MG63 (cell line): ENCODE results near the gene DAPK2. TPM values are rescaled to one million over a fixed set of nuclear protein-coding genes. Genes with fewer than 3 reads are reported as not detected.

Experiments
- DNase-seq: peaks from one replicate; pipeline ENCODE4 v3.0.0-alpha.2; 2020
- H3K27me3 ChIP-seq: fragments of 250-450 bp; sonication (Bioruptor Pico); 2 replicates; pipeline ENCODE4 v1.5.1; 2020; ENCODE audit warnings: mild to moderate bottlenecking, moderate library complexity
- H3K36me3 ChIP-seq: fragments of 250-450 bp; sonication (Bioruptor Pico); 2 replicates; pipeline ENCODE4 v1.5.1; 2020; ENCODE audit warnings: mild to moderate bottlenecking, moderate library complexity
- H3K4me3 ChIP-seq: fragments of 250-450 bp; sonication (Bioruptor Pico); 2 replicates; pipeline ENCODE4 v1.5.1; 2020; ENCODE audit warnings: mild to moderate bottlenecking, moderate library complexity
- H3K9me3 ChIP-seq: fragments of 250-450 bp; sonication (Bioruptor Pico); 2 replicates; pipeline ENCODE4 v1.5.1; 2020; ENCODE audit warnings: mild to moderate bottlenecking, moderate library complexity
- total RNA-seq: library from RNA; depleted of rRNA; stranded (reverse); fragments of >200 nt; shearing (Covaris generic); gene quantifications from 2 replicates; pipeline ENCODE4 v1.2.3, GENCODE V29; 2014; ENCODE audit warnings: low replicate concordance

Gene DAPK2
- total RNA-seq, 1 experiment from 2014 or later: 3.5 TPM

DNA sequence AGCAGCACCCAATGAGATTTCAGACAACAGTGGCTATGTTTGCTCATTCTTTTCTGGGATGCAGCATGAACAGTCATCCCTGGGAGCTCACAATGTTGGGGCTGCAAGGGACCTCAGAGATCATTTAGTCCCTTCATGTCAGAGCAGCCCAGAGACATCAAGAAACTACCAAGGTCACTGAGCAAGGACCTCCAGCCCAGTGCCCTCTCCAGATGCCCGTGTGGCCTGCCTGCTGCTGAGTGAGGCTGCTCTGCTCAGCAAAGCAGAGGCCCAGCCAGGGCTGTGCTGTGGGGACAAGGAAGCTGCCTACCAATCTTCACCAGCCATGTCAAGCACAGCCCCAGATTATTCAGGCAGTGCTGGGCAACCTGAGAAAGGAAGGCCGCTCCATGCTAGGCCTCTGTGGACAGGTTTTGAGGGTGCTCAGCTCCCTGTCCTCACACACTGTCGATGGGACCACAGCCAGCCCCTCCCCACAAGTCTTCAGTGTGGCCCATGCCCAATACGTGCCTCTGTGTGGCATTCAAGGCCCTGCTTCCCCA is 99.7 kb downstream of the DAPK2 start:
- Histone ChIP-seq H3K36me3 (no peaks in the 10 kb centered on the region), H3K9me3 (no peaks in the 10 kb centered on the region), H3K4me3 (no peak overlapping the region), H3K27me3 (no peaks in the 10 kb centered on the region)
- DNase-seq: no peak

DNA sequence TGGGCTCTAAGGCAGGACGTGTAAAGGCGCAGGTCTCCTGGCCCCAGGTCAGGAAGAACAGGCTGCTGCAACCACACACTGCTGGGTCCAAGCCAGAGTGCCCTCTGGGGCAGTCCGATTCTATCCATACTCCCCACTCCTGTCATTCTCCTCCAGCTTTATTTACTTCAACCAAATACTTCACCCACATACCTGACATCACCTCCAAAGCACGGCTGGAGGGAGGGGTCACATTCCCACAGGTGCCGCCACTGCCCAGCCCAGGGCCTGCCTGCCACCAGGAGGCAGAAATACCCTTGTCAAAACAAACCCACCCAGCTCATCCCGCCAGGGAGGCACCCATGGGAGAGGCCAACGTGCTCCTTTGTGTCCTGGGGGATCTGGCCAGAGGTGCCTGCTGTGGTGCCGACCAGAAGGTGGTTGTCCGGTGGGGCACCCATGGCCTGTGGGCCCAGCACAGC is 100.4 kb downstream of the DAPK2 start:
- Histone ChIP-seq H3K36me3 (no peaks in the 10 kb centered on the region), H3K9me3 (no peaks in the 10 kb centered on the region), H3K27me3 (no peaks in the 10 kb centered on the region), H3K4me3 (no peak overlapping the region)
- DNase-seq: peak; percentile 30

DNA sequence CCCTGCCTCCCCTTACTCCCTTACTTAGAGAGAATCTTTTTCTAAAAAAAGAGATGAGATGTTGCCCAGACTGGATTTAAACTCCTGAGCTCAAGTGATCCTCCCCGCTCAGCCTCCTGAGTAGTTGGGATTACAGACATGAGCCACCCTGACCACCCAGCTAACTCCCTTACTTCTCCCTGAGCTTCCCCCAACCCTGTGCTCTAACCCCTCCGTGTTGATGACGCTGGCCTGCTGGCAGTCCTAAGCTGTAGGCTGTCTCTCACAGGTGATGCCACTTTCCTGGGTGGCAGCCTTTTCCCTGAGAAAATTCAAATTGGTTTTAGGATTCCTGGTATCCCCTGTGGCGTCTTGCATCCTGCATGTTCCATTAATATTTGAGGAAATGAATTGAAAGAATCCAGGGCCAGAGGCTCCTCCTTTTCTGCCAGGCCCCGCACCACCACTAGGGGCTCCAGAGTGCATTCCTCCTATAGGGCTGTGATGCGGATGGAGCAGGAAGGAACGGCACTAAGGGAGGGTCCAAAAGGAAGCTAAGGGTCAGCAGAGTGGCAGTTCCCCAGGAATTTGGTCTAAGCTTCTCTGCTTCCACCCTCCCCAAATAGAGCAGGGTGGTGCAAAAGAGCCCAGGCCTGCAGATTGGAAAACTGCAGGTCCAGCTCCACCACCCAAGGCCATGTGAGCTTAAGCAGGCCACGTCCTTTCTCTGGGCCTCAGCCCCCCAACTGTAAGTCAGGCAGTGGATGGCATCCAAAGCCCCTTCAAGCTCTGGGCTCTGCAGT is 101.1 kb downstream of the DAPK2 start:
- Histone ChIP-seq H3K27me3 (no peaks in the 10 kb centered on the region), H3K36me3 (no peaks in the 10 kb centered on the region), H3K4me3 (no peak overlapping the region), H3K9me3 (no peaks in the 10 kb centered on the region)
- DNase-seq: peak; percentile 65

DNA sequence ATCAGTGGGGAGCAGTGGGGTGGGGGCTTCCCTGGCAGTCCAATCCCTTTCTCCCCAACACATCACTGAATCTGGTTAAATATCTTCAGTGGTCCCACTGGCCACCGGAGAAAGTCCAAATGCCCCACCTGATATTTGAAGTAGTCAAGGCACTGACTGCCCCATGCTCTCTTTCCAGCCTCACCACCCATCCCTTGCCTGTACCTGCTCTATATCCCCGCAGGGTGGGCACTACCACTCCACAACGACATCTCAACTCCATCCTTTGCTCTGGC is 101.7 kb downstream of the DAPK2 start:
- no peaks in the 10 kb centered on the region for H3K9me3 ChIP-seq

DNA sequence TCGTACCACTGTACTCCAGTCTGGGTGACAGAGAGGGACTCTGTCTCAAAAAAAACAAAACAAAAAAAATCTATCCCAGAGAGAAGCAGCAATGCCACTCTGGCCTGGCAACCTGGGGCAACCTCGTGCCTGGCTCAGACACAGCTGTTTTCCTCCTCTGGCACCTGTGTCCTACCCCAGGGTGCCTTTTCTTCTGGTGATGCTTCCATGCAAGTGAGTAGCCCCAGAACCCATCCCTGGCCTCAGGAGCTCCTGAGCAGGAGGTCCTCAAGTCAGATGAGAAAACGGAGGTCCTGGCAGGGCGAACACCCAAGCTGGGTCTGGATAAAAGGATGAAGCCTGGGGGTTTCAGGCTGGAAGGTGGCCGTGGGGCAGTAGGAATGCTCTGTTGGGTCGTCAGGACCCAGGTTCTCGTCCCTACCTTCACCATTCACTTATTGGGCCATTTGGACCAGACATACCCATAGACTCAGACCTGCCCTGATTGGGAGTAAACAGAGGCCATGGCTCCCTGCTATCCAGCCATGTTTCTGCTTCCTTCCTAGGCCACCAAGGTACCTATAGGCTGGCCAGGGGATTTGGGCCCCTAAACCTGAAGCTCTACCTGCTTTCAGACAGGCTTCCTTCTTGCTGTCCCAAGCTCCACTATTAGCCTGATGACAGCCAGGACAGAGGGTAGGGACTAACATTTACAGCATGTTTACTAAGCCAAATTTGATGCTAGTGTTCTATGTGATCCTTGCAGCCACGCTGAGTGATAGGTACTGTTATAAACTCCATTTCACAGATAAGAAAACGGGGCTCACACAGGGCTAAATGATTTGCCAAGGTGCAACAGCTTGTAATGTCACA is 102.2 kb downstream of the DAPK2 start:
- no peak for DNase-seq
- no peaks in the 10 kb centered on the region for H3K27me3 ChIP-seq
- no peak overlapping the region for H3K4me3 ChIP-seq

More for the DNA sequence above, 101.7 kb downstream of the DAPK2 start:
- Histone ChIP-seq H3K36me3 (no peaks in the 10 kb centered on the region), H3K27me3 (no peaks in the 10 kb centered on the region), H3K4me3 (no peak overlapping the region)
- DNase-seq: no peak

DNA sequence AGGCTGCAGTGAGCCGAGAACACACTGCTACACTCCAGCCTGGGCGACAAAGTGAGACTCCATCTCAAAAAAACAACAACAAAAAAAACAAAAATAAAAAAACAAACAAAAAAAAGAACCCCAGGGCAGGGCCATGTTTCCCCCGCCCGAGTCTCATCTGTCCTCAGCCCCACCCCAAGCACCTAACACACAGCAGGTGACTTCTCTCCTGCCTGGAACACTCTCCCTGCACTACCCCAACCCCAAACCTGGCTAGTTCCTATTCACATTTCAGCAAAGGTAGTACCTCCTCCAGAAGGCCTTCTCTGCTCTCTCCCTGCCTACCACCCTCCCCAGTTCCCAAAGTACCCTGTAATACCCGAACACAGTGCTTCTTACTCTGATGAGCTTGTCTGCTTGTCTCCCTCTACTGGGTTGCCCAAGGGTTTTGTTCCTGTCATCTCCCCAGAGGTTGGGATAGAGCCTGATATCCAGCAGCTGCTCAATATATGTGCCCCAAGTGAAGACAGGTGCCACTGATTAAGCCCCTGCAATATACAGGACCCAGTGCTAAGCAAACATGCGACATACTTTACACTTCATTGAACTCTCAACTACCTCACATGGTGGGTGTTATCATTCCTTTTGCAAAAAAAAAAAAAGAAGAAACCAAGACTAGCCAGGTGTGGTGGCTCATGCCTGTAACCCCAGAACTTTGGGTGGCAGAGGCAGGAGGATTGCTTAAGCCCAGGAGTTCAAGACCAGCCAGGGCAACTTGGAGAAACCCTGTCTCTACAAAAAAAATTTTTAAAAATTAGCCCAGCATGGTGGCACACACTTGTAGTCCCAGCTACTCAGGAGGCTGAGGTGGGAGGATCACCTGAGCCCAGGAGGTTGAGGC is 103.6 kb downstream of the DAPK2 start:
- Histone ChIP-seq H3K27me3 (no peaks in the 10 kb centered on the region), H3K36me3 (no peaks in the 10 kb centered on the region), H3K4me3 (no peak overlapping the region), H3K9me3 (no peaks in the 10 kb centered on the region)
- no peak for DNase-seq

More for the DNA sequence above, 102.2 kb downstream of the DAPK2 start:
- Histone ChIP-seq H3K36me3 (no peaks in the 10 kb centered on the region), H3K9me3 (no peaks in the 10 kb centered on the region)

DNA sequence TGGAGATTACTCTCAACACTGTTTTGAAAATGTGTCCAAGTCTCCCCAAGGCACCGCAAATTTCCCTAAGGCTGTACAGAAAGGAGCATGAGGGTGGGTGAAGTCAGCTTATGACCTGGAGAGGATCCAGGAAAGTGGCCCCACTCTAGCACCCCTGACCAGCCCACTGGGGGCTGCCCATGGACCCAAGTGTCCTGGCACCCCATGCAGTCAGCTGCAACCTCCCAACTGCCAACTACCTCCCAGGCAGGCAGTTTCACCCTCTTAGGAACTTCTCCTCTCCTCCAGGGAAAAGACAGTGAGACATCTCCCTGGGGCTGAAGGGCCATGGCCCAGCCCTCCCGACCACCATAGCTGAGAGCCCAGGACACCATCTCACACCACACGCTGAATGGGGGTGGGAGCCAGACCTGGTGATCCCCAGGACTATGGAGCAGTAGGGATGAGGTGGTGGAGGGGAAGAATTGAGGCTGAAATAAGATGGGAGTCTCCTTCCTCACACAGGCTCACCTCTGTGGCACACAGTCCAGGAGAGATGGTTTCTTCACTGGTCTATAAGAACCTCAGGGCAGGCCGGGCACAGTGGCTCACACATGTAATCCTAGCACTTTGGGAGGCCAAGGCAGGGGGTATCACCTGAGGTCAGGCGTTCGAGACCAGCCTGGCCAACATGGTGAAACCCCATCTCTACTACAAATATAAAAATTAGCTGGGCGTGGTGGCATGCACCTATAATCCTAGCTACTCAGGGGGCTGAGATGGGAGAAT is 104.4 kb downstream of the DAPK2 start:
- Histone ChIP-seq H3K36me3 (no peaks in the 10 kb centered on the region), H3K27me3 (no peaks in the 10 kb centered on the region), H3K4me3 (no peak overlapping the region), H3K9me3 (no peaks in the 10 kb centered on the region)
- DNase-seq: no peak

DNA sequence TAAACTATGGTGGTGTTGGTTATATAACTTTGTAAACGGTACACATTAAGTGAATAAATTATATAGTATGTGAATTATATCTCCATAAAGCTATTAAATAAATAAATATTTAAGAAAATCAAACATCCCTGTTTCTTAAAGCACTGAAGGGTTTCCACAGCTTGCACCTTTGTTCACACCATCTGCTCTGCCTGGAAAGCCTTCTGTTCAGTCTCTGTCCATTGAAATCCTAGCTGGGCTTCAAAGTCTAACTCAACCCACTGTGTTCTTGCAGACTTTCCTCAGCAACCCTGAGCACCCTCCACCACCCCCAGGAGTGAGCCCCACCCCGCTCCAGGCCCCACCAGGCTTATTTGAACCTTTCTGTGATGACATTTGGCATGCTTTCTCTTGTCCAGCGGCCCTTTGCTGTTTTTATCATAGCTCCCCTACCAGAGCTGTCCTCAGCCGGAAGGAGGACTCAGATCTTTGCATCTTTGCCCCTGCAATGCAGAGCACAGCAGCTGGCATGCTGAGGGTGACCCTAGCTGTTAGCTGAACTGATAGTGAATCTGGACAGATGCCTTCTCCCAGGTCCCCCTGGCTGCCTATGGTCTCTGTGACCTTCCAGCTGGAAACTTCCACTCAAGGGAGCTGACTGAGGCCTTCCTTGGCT is 105.2 kb downstream of the DAPK2 start:
- Histone ChIP-seq H3K27me3 (no peaks in the 10 kb centered on the region), H3K4me3 (no peak overlapping the region), H3K9me3 (no peaks in the 10 kb centered on the region; the same call in 1 of the 2 replicates), H3K36me3 (no peaks in the 10 kb centered on the region)
- no peak for DNase-seq

DNA sequence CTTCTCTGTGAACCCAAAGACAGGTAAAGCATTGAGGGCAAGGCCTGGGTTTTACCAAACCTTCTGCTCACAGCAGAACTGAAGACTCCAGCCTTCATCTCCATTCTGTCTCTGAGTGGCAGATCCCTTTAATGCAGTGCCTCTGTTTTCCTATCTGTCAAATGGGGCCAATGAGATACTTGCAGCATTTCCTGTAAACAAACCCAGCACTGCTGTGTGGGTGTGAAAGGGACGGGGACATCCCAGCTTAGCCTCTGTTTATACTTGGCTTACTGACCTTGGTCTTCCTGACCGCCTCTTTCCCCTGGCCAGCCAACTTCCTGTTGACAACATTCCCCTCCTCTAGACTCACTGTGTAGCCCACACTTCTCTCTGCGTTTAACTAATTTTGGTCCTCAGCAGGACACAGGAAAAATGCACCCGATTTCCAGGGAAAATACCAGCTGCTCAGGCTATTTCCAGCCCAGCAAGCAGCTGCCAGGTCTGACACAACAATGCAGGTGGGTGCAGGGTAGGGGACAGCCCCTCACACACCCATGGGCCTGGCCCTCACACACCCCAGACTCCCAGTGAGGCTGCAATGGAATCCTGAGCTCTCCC is 106.7 kb downstream of the DAPK2 start:
- Histone ChIP-seq H3K36me3 (no peaks in the 10 kb centered on the region), H3K4me3 (no peak overlapping the region), H3K27me3 (no peaks in the 10 kb centered on the region), H3K9me3 (no peaks in the 10 kb centered on the region; the same call in 1 of the 2 replicates)
- DNase-seq: peak; percentile 75

DNA sequence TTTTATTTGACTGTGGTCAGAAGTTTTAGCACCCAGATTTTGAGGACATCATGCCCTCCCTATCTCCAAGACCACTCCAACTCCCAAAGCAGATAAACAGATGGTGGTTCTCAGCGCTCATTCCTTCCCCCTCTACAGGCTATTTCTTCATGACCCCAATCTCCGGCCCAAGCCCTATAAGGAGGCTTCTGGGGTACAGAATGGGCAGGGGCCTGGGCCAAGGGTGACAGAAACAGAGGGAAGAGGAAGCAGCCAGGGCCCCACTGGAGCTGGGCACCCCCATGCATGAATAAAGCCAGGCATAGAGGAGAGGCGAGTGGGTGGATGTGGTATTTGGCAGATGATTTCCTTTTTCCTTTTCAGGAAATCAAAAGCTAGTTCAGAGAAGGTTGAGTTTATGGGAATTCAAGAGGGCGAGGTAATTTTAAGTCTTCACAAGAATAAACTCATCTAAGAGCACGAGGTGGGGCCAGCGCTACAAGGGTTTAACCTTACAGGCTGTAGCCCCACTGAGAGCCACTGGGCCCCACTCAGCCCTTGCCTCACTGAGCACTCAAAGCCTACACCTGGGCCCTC is 107.7 kb downstream of the DAPK2 start:
- no peaks in the 10 kb centered on the region; the same call in 1 of the 2 replicates for H3K9me3 ChIP-seq
- peak; percentile 55 for DNase-seq
- H3K4me3 ChIP-seq: no peak overlapping the region
- no peaks in the 10 kb centered on the region for H3K27me3 ChIP-seq
- no peaks in the 10 kb centered on the region for H3K36me3 ChIP-seq

DNA sequence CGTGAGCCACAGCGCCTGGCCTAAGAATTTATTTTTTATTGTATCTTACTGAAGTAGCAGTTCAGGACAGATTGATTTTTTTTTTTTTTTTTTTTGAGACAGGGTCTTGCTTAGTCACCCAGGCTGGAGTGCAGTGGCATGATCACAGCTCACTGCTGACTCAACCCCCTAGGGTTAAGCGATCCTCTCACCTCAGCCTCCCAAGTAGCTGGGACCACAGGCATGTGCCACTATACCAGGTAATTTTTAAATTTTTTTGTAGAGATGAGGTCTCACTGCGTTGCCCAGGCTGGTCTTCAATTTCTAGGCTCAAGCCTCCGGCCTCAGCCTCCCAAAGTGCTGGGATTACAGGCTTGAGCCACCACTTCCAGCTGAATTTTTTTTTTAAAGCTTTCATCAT is 112.8 kb downstream of the DAPK2 start:
- H3K27me3 ChIP-seq: no peaks in the 10 kb centered on the region
- no peak overlapping the region for H3K4me3 ChIP-seq
- DNase-seq: peak; percentile 67
- H3K9me3 ChIP-seq: no peaks in the 10 kb centered on the region; the same call in 1 of the 2 replicates
- no peaks in the 10 kb centered on the region for H3K36me3 ChIP-seq

DNA sequence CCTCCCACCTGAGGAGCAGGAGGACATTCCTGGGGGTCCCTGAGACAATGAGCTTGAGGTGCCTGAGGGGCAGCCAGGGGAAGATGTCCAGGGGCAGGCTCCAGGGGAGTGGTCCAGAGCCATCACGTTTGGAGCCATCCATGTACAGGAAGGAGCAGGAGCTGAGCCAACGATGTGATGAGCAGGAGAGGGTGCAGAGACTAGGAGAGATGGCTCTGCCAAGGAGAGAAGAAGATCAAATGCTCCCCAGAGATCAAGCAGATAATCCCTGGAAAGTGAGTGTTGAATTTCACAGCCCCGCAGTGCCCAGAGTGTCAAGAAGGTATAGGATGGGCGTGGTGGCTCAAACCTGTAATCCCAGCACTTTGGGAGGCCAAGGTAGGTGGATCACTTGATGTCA is 114.7 kb downstream of the DAPK2 start:
- DNase-seq: no peak
- Histone ChIP-seq H3K27me3 (no peaks in the 10 kb centered on the region), H3K9me3 (no peaks in the 10 kb centered on the region; the same call in 1 of the 2 replicates), H3K36me3 (no peaks in the 10 kb centered on the region), H3K4me3 (no peak overlapping the region)

DNA sequence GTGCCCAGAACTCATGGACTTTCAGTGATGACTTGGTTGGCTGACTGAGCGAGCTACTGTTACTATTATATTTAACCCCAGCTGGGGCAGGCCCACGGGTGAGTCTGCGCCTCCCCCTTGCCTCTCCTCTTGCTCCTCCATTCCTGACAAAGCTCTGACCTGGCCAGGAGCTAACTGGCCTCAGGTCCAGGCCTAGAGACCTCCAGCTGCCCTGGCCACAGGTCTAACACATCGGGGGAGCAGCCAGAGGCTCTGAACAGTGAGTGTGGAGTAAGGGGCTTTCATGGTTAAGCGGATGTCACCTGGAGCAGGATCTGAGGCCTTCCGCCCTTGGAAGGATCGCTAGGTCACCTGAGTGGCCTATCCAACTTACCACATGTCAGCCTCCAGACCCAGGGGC is 116.3 kb downstream of the DAPK2 start:
- H3K36me3 ChIP-seq: no peaks in the 10 kb centered on the region
- no peak overlapping the region for H3K4me3 ChIP-seq
- DNase-seq: no peak
- no peaks in the 10 kb centered on the region for H3K9me3 ChIP-seq
- H3K27me3 ChIP-seq: no peaks in the 10 kb centered on the region

DNA sequence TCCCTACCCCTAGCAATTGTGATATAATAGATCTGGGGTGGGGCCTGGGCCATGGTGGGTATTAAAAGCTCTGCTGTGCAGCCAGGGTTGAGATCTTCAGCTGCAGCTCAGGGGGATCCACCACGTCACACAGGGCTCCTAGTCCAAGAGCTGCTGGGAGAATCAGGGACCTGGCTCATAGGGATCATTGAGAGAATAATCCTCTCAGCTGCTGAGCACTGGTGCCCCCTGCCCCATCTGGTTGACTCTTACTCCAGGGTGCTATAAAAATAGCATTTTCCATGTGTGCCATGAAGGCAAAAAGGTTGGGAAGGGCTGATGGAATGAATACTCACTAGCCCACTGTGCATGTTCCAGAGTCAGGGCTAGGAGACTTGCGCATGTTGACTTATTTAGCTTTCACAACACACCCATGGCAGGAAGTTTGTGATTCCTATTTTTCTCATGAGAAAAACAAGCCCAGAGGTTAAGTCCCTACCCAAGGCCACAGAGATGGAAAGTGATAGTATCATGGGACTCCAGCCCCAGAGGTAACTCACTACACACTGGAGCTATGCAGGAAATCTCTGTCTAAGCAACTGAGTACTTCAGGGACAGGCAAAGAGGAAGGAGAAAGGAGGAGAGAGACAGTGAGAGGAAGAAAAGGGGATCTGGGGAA is 118.0 kb downstream of the DAPK2 start:
- Histone ChIP-seq H3K36me3 (no peaks in the 10 kb centered on the region), H3K9me3 (no peaks in the 10 kb centered on the region), H3K4me3 (no peak overlapping the region), H3K27me3 (no peaks in the 10 kb centered on the region)
- DNase-seq: no peak
